ENCODE results near the gene STX4. TPM values are rescaled to one million over a fixed set of nuclear protein-coding genes. Genes with fewer than 3 reads are reported as not detected.

Gene STX4
- total RNA-seq, 1 experiment from 2014 or later: 66.7 TPM

GRCh38 chr16:31084584-31085302 is 51.4 kb downstream of the STX4 start:
- Mint-ChIP-seq H3K4me3 (ENCODE audit: unreplicated experiment) (no peak overlapping the region), H3K27me3 (ENCODE audit: insufficient read depth, unreplicated experiment) (no peaks in the 10 kb centered on the region), H3K27ac (ENCODE audit: low read depth, unreplicated experiment) (no peak overlapping the region), H3K9me3 (ENCODE audit: unreplicated experiment) (no peaks in the 10 kb centered on the region), H3K36me3 (ENCODE audit: insufficient read depth, unreplicated experiment) (peaks cover 13% of the 10 kb centered on the region), H3K4me1 (ENCODE audit: insufficient read depth, unreplicated experiment) (peaks cover 6% of the 10 kb centered on the region)
- intact Hi-C loops (cut with micrococcal nuclease): no loop called here
- BruUV-seq (replicated peaks): no TSS peak
- ChIA-PET POLR2A (interaction anchor here (2.0 kb wide), 1 partner anchor 11 kb away, joined by 6 read pairs; the partner anchor contains the start of genes ZNF646 and ZNF668), CTCF (interaction anchor here (1.0 to 2.5 kb wide), 3 partner anchors 9 to 100 kb away, joined by 3 to 13 read pairs (median 3); partner anchors contain the start of gene HSD3B7)
- TF ChIP-seq CTCF (IDR thresholded peaks at IDR 0.05; ENCODE audit: unreplicated experiment): no peak
- no peak for DNase-seq (ENCODE audit: unreplicated experiment)

GRCh38 chr16:31085411-31085810 is 52.1 kb downstream of the STX4 start:
- H3K27ac Mint-ChIP-seq (ENCODE audit: low read depth, unreplicated experiment): no peak overlapping the region
- CTCF ChIA-PET: interaction anchor here (0.5 to 2.5 kb wide), 5 partner anchors 9 to 303 kb away, joined by 3 to 13 read pairs (median 3); partner anchors contain the start of gene HSD3B7
- POLR2A ChIA-PET: interaction anchor here (1.0 kb wide), 1 partner anchor 11 kb away, joined by 5 read pairs; the partner anchor contains the start of genes ZNF646 and ZNF668
- H3K4me1 Mint-ChIP-seq (ENCODE audit: insufficient read depth, unreplicated experiment): peaks cover 6% of the 10 kb centered on the region
- no TSS peak for BruUV-seq (replicated peaks)
- DNase-seq (ENCODE audit: unreplicated experiment): no peak
- intact Hi-C loops (cut with micrococcal nuclease): no loop called here
- peaks cover 18% of the 10 kb centered on the region for H3K36me3 Mint-ChIP-seq (ENCODE audit: insufficient read depth, unreplicated experiment)
- no peak for TF ChIP-seq CTCF (IDR thresholded peaks at IDR 0.05; ENCODE audit: unreplicated experiment)
- H3K9me3 Mint-ChIP-seq (ENCODE audit: unreplicated experiment): no peaks in the 10 kb centered on the region
- H3K27me3 Mint-ChIP-seq (ENCODE audit: insufficient read depth, unreplicated experiment): no peaks in the 10 kb centered on the region
- H3K4me3 Mint-ChIP-seq (ENCODE audit: unreplicated experiment): no peak overlapping the region

GRCh38 chr16:31085873-31086628 is 52.7 kb downstream of the STX4 start:
- Mint-ChIP-seq H3K9me3 (ENCODE audit: unreplicated experiment) (no peaks in the 10 kb centered on the region), H3K27me3 (ENCODE audit: insufficient read depth, unreplicated experiment) (no peaks in the 10 kb centered on the region), H3K27ac (ENCODE audit: low read depth, unreplicated experiment) (no peak overlapping the region), H3K4me3 (ENCODE audit: unreplicated experiment) (no peak overlapping the region), H3K36me3 (ENCODE audit: insufficient read depth, unreplicated experiment) (peaks cover 22% of the 10 kb centered on the region), H3K4me1 (ENCODE audit: insufficient read depth, unreplicated experiment) (peaks cover 11% of the 10 kb centered on the region)
- intact Hi-C loops (cut with micrococcal nuclease): no loop called here
- no peak for DNase-seq (ENCODE audit: unreplicated experiment)
- no TSS peak for BruUV-seq (replicated peaks)
- ChIA-PET POLR2A (interaction anchor here (1.0 kb wide), 1 partner anchor 12 kb away, joined by 5 read pairs; the partner anchor contains the start of genes ZNF646 and ZNF668), CTCF (interaction anchor here (0.5 to 2.5 kb wide), 6 partner anchors 9 to 303 kb away, joined by 3 to 13 read pairs (median 4); partner anchors contain the start of gene HSD3B7)
- no peak for TF ChIP-seq CTCF (IDR thresholded peaks at IDR 0.05; ENCODE audit: unreplicated experiment)

- peaks cover 22% of the 10 kb centered on the region for H3K36me3 Mint-ChIP-seq (ENCODE audit: insufficient read depth, unreplicated experiment)
- no peak overlapping the region for H3K4me3 Mint-ChIP-seq (ENCODE audit: unreplicated experiment)
- no TSS peak for BruUV-seq (replicated peaks)
- no peak overlapping the region for H3K27ac Mint-ChIP-seq (ENCODE audit: low read depth, unreplicated experiment)
- DNase-seq (ENCODE audit: unreplicated experiment): no peak
- H3K27me3 Mint-ChIP-seq (ENCODE audit: insufficient read depth, unreplicated experiment): no peaks in the 10 kb centered on the region
- H3K4me1 Mint-ChIP-seq (ENCODE audit: insufficient read depth, unreplicated experiment): peaks cover 11% of the 10 kb centered on the region
- no peaks in the 10 kb centered on the region for H3K9me3 Mint-ChIP-seq (ENCODE audit: unreplicated experiment)
- POLR2A ChIA-PET: interaction anchor here (1.0 kb wide), 1 partner anchor 12 kb away, joined by 5 read pairs; the partner anchor contains the start of genes ZNF646 and ZNF668
- intact Hi-C loops (cut with micrococcal nuclease): no loop called here
- no peak for TF ChIP-seq CTCF (IDR thresholded peaks at IDR 0.05; ENCODE audit: unreplicated experiment)
- CTCF ChIA-PET: interaction anchor here (0.7 to 0.8 kb wide), 2 partner anchors 9 to 55 kb away, joined by 3 to 5 read pairs; no protein-coding TSS in a partner anchor
These were observed 53.2 kb downstream of the STX4 start for GRCh38 chr16:31086629-31086906.
